ENCODE measurements around the gene RHOT2. TPM values are rescaled to one million over a fixed set of nuclear protein-coding genes. Genes with fewer than 3 reads are reported as not detected.

The RHOT2 gene
- polyA plus RNA-seq: 58.7 to 97.0 TPM (median 61.7 TPM) in 3 replicates
- 60.0 TPM for polyA plus RNA-seq (2011; ENCODE audit: low read depth)
- 20.5 and 45.5 TPM in 2 replicates for polyA plus RNA-seq (2011; cell fraction: cytosol; rRNA removed)
- 279 and 341 TPM in 2 replicates for polyA plus RNA-seq (2011; cell fraction: nucleus; rRNA removed)
- 64.1 and 66.4 TPM in 2 replicates for polyA plus RNA-seq (2012; ENCODE audit: low replicate concordance)
- polyA minus RNA-seq: 26.1 to 90.0 TPM (median 31.0 TPM) in 3 replicates
- polyA minus RNA-seq (2011; cell fraction: cytosol; rRNA and poly(A)+ RNA removed): 72.1 TPM
- 61.3 and 76.7 TPM in 2 replicates for polyA minus RNA-seq (2011; cell fraction: nucleus; rRNA and poly(A)+ RNA removed)

GRCh38 chr16:667780-668518 lies at the start of gene RHOT2:
Gene RHOT2 (plus strand): TSS chr16:668132. CDS start chr16:668200, 68 bp downstream.
- no peaks in the 10 kb centered on the region for H4K20me1 ChIP-seq (ENCODE audit: control insufficient read depth, extremely low read depth, insufficient read depth, low read length)
- no peaks in the 10 kb centered on the region for H3K27me3 ChIP-seq (ENCODE audit: control insufficient read depth, extremely low read depth, insufficient read depth, low read length)
- TF ChIP-seq EZH2 (IDR thresholded peaks at IDR 0.05; ENCODE audit: low read length): no peak
- TF ChIP-seq, protein P1, sequence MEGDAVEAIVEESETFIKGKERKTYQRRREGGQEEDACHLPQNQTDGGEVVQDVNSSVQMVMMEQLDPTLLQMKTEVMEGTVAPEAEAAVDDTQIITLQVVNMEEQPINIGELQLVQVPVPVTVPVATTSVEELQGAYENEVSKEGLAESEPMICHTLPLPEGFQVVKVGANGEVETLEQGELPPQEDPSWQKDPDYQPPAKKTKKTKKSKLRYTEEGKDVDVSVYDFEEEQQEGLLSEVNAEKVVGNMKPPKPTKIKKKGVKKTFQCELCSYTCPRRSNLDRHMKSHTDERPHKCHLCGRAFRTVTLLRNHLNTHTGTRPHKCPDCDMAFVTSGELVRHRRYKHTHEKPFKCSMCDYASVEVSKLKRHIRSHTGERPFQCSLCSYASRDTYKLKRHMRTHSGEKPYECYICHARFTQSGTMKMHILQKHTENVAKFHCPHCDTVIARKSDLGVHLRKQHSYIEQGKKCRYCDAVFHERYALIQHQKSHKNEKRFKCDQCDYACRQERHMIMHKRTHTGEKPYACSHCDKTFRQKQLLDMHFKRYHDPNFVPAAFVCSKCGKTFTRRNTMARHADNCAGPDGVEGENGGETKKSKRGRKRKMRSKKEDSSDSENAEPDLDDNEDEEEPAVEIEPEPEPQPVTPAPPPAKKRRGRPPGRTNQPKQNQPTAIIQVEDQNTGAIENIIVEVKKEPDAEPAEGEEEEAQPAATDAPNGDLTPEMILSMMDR (optimal IDR thresholded peaks at IDR 0.05 in 1 of 3, IDR thresholded peaks at IDR 0.05 in 1 of 3, conservative IDR thresholded peaks at IDR 0.05 in 1 of 3; ENCODE audit: extremely low read depth in 1 of 3, insufficient read depth in 2 of 3, low read length in 3 of 3): peak; percentile 53 to 91 (median 69)
- H3K79me2 ChIP-seq (ENCODE audit: control insufficient read depth, insufficient read depth, low read length): peaks cover 28% of the 10 kb centered on the region
- peaks cover 18 to 25% of the 10 kb centered on the region in 2 experiments for H3K36me3 ChIP-seq (ENCODE audit: control insufficient read depth in 2 of 2, extremely low read depth in 1 of 2, insufficient read depth in 2 of 2, low read length in 2 of 2)
- H3K9me1 ChIP-seq (ENCODE audit: control insufficient read depth, extremely low read depth, insufficient read depth, low read length): no peaks in the 10 kb centered on the region
- H3K9ac ChIP-seq (ENCODE audit: control insufficient read depth, extremely low read depth, insufficient read depth, low read length): peak within 1 kb of the TSS; percentile 81
- peak within 1 kb of the TSS; percentile 92 for H2AFZ ChIP-seq (ENCODE audit: control insufficient read depth, low read length)
- dilution Hi-C loops (cut with MboI; ENCODE audit: extremely low pct_ligation_motif_present, low sequenced_read_pairs): no loop called here
- peak within 1 kb of the TSS; percentile 83 for H3K4me2 ChIP-seq (ENCODE audit: control insufficient read depth, extremely low read depth, insufficient read depth, low read depth, low read length)
- DNase-seq (ENCODE audit: low read depth, low spot score): no peak
- no peaks in the 10 kb centered on the region for H3K9me3 ChIP-seq (ENCODE audit: control insufficient read depth, low read depth, low read length)
- FAIRE-seq: peak; percentile 56
- H3K4me3 ChIP-seq (ENCODE audit: control insufficient read depth in 2 of 3, extremely low read depth in 1 of 3, insufficient read depth in 2 of 3, low read depth in 1 of 3, low read length in 3 of 3): peak within 1 kb of the TSS; percentile 68 to 99 (median 85)
- H3K27ac ChIP-seq (ENCODE audit: control insufficient read depth, insufficient read depth, low read length): peak within 1 kb of the TSS; percentile 58
- H3K4me1 ChIP-seq (ENCODE audit: control insufficient read depth, extremely low read depth, insufficient read depth, low read length): peaks cover 10% of the 10 kb centered on the region

DNA sequence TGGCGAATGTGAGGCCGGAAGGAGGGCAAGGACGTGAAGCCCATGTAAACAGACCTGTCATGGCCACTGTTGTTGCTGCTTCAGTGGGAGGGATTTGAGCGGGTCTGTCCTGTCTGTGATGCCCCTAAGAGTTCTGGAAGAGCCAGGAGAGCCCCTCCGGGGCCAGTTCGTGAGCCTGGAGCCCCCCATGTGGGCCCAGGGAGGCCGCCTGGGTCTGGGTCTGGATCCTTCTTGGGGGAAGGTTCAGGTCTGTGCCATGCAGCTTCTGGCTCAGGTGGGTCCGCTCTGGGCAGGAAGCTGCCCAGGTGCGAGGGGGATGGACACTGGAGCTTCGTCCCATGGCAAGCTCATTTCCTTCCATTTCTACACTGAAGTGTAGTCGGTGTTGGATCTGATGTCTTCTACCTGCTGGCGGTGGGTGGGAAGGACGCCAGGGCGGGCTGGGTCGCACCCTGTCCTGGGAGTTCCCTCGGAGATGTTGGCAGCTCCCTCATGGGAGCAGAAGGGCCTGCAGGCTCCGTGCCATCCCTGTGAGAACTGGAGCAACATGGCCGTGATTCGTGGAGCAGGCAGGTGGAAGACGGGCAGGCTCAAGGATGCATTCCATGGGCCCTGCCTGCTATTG lies 48.3 kb upstream of the RHOT2 start:
- dilution Hi-C loops (cut with MboI; ENCODE audit: extremely low pct_ligation_motif_present, low sequenced_read_pairs): no loop called here

More for the DNA sequence above, 48.3 kb upstream of the RHOT2 start:
- FAIRE-seq: no peak
- TF ChIP-seq, protein P1 (optimal IDR thresholded peaks at IDR 0.05 in 1 of 3, IDR thresholded peaks at IDR 0.05 in 1 of 3, conservative IDR thresholded peaks at IDR 0.05 in 1 of 3; ENCODE audit: extremely low read depth in 1 of 3, insufficient read depth in 2 of 3, low read length in 3 of 3): no peak
- TF ChIP-seq EZH2 (IDR thresholded peaks at IDR 0.05; ENCODE audit: low read length): no peak
- no peaks in the 10 kb centered on the region for H3K79me2 ChIP-seq (ENCODE audit: control insufficient read depth, insufficient read depth, low read length)
- no peaks in the 10 kb centered on the region for H3K9me3 ChIP-seq (ENCODE audit: control insufficient read depth, low read depth, low read length)
- H3K4me1 ChIP-seq (ENCODE audit: control insufficient read depth, extremely low read depth, insufficient read depth, low read length): peaks cover 20% of the 10 kb centered on the region
- no peaks in the 10 kb centered on the region for H3K9me1 ChIP-seq (ENCODE audit: control insufficient read depth, extremely low read depth, insufficient read depth, low read length)
- H3K4me3 ChIP-seq (ENCODE audit: control insufficient read depth in 2 of 3, extremely low read depth in 1 of 3, insufficient read depth in 2 of 3, low read depth in 1 of 3, low read length in 3 of 3): no peak overlapping the region
- DNase-seq (ENCODE audit: low read depth, low spot score): no peak
- peaks cover 11% of the 10 kb centered on the region for H4K20me1 ChIP-seq (ENCODE audit: control insufficient read depth, extremely low read depth, insufficient read depth, low read length)
- H3K27me3 ChIP-seq (ENCODE audit: control insufficient read depth, extremely low read depth, insufficient read depth, low read length): peaks cover 21% of the 10 kb centered on the region
- H2AFZ ChIP-seq (ENCODE audit: control insufficient read depth, low read length): no peak overlapping the region
- peaks cover 0 to 4% of the 10 kb centered on the region in 2 experiments for H3K36me3 ChIP-seq (ENCODE audit: control insufficient read depth in 2 of 2, extremely low read depth in 1 of 2, insufficient read depth in 2 of 2, low read length in 2 of 2)
- H3K9ac ChIP-seq (ENCODE audit: control insufficient read depth, extremely low read depth, insufficient read depth, low read length): no peak overlapping the region
- no peak overlapping the region for H3K4me2 ChIP-seq (ENCODE audit: control insufficient read depth, extremely low read depth, insufficient read depth, low read depth, low read length)
- H3K27ac ChIP-seq (ENCODE audit: control insufficient read depth, insufficient read depth, low read length): no peak overlapping the region

Data from keratinocyte (primary cell).